H1 (cell line): ENCODE results near the gene RBMS1. TPM values are rescaled to one million over a fixed set of nuclear protein-coding genes. Genes with fewer than 3 reads are reported as not detected.

Experiments used
- CTCF ChIA-PET: fragments of 300-600 bp; sonication (Branson Sonifier 250); formaldehyde crosslinking; loops from one replicate; lab custom pipeline; 2021; ENCODE audit not compliant: partially characterized antibody; lab: Charles Lee
- POLR2A ChIA-PET: fragments of 300-600 bp; sonication (Branson Sonifier 250); formaldehyde crosslinking; loops from one replicate; lab custom pipeline; 2021; ENCODE audit warnings: inconsistent platforms; ENCODE audit not compliant: partially characterized antibody; lab: Charles Lee
- DNase-seq, 2 experiments: peaks; one replicate each; pipeline versions ENCODE4 v3.0.0 to v3.0.0-alpha.2; 2010 to 2022; ENCODE audit warnings: low spot score in 2 of 2, low read depth in 1 of 2, mixed read lengths in 1 of 2
- FAIRE-seq: peaks from 2 replicates; lab custom pipeline; 2011; peaks lifted over from hg19 to GRCh38; lab: Jason Lieb, UNC
- H2AFZ ChIP-seq: 2 replicates; pipeline ENCODE4 v1.8.1; 2012; ENCODE audit warnings: low read length, inconsistent platforms
- H2AK5ac ChIP-seq: 2 replicates; pipeline ENCODE4 v1.6.1; 2013; ENCODE audit warnings: low read depth, low read length
- H2BK120ac ChIP-seq: replicated peaks from 2 replicates; pipeline ENCODE3; 2013; ENCODE audit warnings: low read depth, low read length, inconsistent platforms
- H2BK12ac ChIP-seq: 2 replicates; pipeline ENCODE4 v1.6.1; 2013; ENCODE audit warnings: low read depth, low read length
- H2BK15ac ChIP-seq: 2 replicates; pipeline ENCODE4 v1.6.1; 2013; ENCODE audit warnings: low read length
- H2BK20ac ChIP-seq: 2 replicates; pipeline ENCODE4 v1.6.1; 2013; ENCODE audit warnings: low read length
- H2BK5ac ChIP-seq: 2 replicates; pipeline ENCODE4 v1.6.1; 2013; ENCODE audit warnings: low read depth, low read length
- H3K14ac ChIP-seq: 2 replicates; pipeline ENCODE4 v1.6.1; 2013; ENCODE audit warnings: inconsistent platforms; ENCODE audit not compliant: insufficient read length
- H3K18ac ChIP-seq: 2 replicates; pipeline ENCODE4 v1.6.1; 2013; ENCODE audit warnings: low read length; ENCODE audit errors: extremely low read depth
- H3K23ac ChIP-seq: 2 replicates; pipeline ENCODE4 v1.6.1; 2013; ENCODE audit warnings: inconsistent platforms; ENCODE audit not compliant: insufficient read length
- H3K23me2 ChIP-seq: 2 replicates; pipeline ENCODE4 v1.6.1; 2013; ENCODE audit warnings: low read depth, low read length
- H3K27ac ChIP-seq: 2 replicates; pipeline ENCODE4 v1.6.1; 2011; ENCODE audit warnings: low read depth, low read length, inconsistent platforms
- H3K27me3 ChIP-seq, 4 experiments: replicated peaks in 1 of 4; 1 replicate in 1 of 4; 2 replicates in 3 of 4; pipeline versions ENCODE4 v1.6.1 to v1.8.1; 2011 to 2013; ENCODE audit warnings: low read length in 3 of 4, mild to moderate bottlenecking in 3 of 4, inconsistent platforms in 2 of 4, mixed read lengths in 2 of 4, moderate library complexity in 1 of 4; ENCODE audit not compliant: control insufficient read depth in 3 of 4, insufficient read depth in 3 of 4; ENCODE audit errors: extremely low read depth in 1 of 4
- H3K36me3 ChIP-seq, 4 experiments: 2 replicates each; pipeline versions ENCODE4 v1.6.1 to v1.8.1; 2011 to 2013; ENCODE audit warnings: mild to moderate bottlenecking in 4 of 4, low read length in 3 of 4, moderate library complexity in 2 of 4, control low read depth in 1 of 4, inconsistent platforms in 1 of 4; ENCODE audit not compliant: insufficient read depth in 4 of 4, control insufficient read depth in 2 of 4
- H3K4ac ChIP-seq: replicated peaks from 2 replicates; pipeline ENCODE3; 2013; ENCODE audit warnings: low read length, low read depth, mixed read lengths, inconsistent platforms; ENCODE audit not compliant: insufficient read length
- H3K4me1 ChIP-seq, 4 experiments: replicated peaks in 1 of 4; 1 replicate in 1 of 4; 2 replicates in 3 of 4; pipeline versions ENCODE4 v1.6.1 to v1.8.1; 2011 to 2013; ENCODE audit warnings: low read length in 3 of 4, inconsistent platforms in 2 of 4, mixed read lengths in 1 of 4; ENCODE audit not compliant: insufficient read depth in 4 of 4, control insufficient read depth in 3 of 4
- H3K4me2 ChIP-seq, 2 experiments: 2 replicates each; pipeline versions ENCODE4 v1.6.1 to v1.8.1; 2011 to 2013; ENCODE audit warnings: low read depth in 2 of 2, low read length in 2 of 2, control low read depth in 1 of 2, inconsistent platforms in 1 of 2, mild to moderate bottlenecking in 1 of 2; ENCODE audit not compliant: insufficient read depth in 1 of 2
- H3K4me3 ChIP-seq, 4 experiments: fragments of 200-600, 300-600 bp in 1 of 4; sonication (generic), shearing (Covaris generic), sonication (Bioruptor Twin) in 1 of 4; 2 replicates each; pipeline versions ENCODE4 v1.5.1 to v1.8.1; 2011 to 2016; ENCODE audit warnings: low read length in 4 of 4, low read depth in 3 of 4, control low read depth in 2 of 4, inconsistent platforms in 2 of 4, mild to moderate bottlenecking in 2 of 4, mixed read lengths in 1 of 4, moderate library complexity in 1 of 4; ENCODE audit not compliant: insufficient read depth in 2 of 4; ENCODE audit errors: extremely low read depth in 1 of 4
- H3K56ac ChIP-seq: replicated peaks from 2 replicates; pipeline ENCODE3; 2013; ENCODE audit warnings: low read depth, mild to moderate bottlenecking, mixed read lengths, low read length, inconsistent platforms; ENCODE audit not compliant: insufficient read length
- H3K79me1 ChIP-seq: 2 replicates; pipeline ENCODE4 v1.6.1; 2013; ENCODE audit warnings: low read depth, low read length, control low read depth
- H3K79me2 ChIP-seq, 2 experiments: 2 replicates each; pipeline versions ENCODE4 v1.6.1 to v1.8.1; 2012 to 2013; ENCODE audit warnings: low read length in 2 of 2, mild to moderate bottlenecking in 2 of 2, inconsistent platforms in 1 of 2; ENCODE audit not compliant: insufficient read depth in 2 of 2, control insufficient read depth in 1 of 2
- H3K9ac ChIP-seq, 4 experiments: replicated peaks in 1 of 4; 1 replicate in 1 of 4; 2 replicates in 3 of 4; pipeline versions ENCODE4 v1.6.1 to v1.8.1; 2011 to 2013; ENCODE audit warnings: low read depth in 3 of 4, low read length in 3 of 4, control low read depth in 2 of 4, mild to moderate bottlenecking in 2 of 4, moderate library complexity in 2 of 4, inconsistent platforms in 1 of 4; ENCODE audit errors: extremely low read depth in 1 of 4
- H3K9me3 ChIP-seq, 2 experiments: 2 replicates each; pipeline versions ENCODE4 v1.6.1 to v1.8.1; 2012 to 2013; ENCODE audit warnings: mild to moderate bottlenecking in 2 of 2, moderate library complexity in 2 of 2, control low read depth in 1 of 2, inconsistent platforms in 1 of 2, low read depth in 1 of 2, low read length in 1 of 2, mixed read lengths in 1 of 2; ENCODE audit not compliant: insufficient read depth in 2 of 2
- H4K20me1 ChIP-seq, 2 experiments: replicated peaks in 1 of 2; 2 replicates each; pipeline versions ENCODE3 to v1.8.1; 2011 to 2013; ENCODE audit warnings: inconsistent platforms in 2 of 2, low read length in 2 of 2, mild to moderate bottlenecking in 1 of 2; ENCODE audit not compliant: insufficient read depth in 2 of 2, control insufficient read depth in 1 of 2
- H4K5ac ChIP-seq: 2 replicates; pipeline ENCODE4 v1.6.1; 2013; ENCODE audit warnings: low read length, low read depth, mixed read lengths, inconsistent platforms; ENCODE audit not compliant: insufficient read length
- H4K8ac ChIP-seq: 2 replicates; pipeline ENCODE4 v1.8.0; 2013; ENCODE audit warnings: mild to moderate bottlenecking, moderate library complexity, low read length, inconsistent platforms; ENCODE audit not compliant: insufficient read depth; ENCODE audit errors: extremely low read depth
- H4K91ac ChIP-seq: replicated peaks from 2 replicates; pipeline ENCODE3; 2013; ENCODE audit warnings: low read length, mixed read lengths, inconsistent platforms; ENCODE audit not compliant: insufficient read length
- CTCF ChIP-seq, 3 experiments: IDR thresholded peaks; 1 replicate in 2 of 3; 2 replicates in 1 of 3; pipeline versions ENCODE4 v1.5.1 to v1.6.1; 2011; ENCODE audit warnings: low read length in 3 of 3, mild to moderate bottlenecking in 3 of 3, inconsistent platforms in 2 of 3, low read depth in 1 of 3, moderate library complexity in 1 of 3; ENCODE audit not compliant: insufficient read depth in 1 of 3; ENCODE audit errors: control extremely low read depth in 1 of 3
- TCF12 ChIP-seq: IDR thresholded peaks from 2 replicates; pipeline ENCODE4 v1.6.1; 2011; ENCODE audit warnings: low read depth, mild to moderate bottlenecking, low read length
- polyA plus RNA-seq, 7 experiments: library from polyadenylated mRNA; depleted of rRNA in 3 of 7; stranded (reverse) in 5 of 7; unstranded in 2 of 7; fragments of >200 nt in 5 of 7; fragments of 200-250 nt in 2 of 7; gene quantifications; 1 replicate in 5 of 7; 2 replicates in 1 of 7; 4 replicates in 1 of 7; pipeline versions ENCODE4 v1.2.1 to v1.2.3, GENCODE V29; 2011 to 2013; ENCODE audit warnings: missing spikeins in 2 of 7, mixed read lengths in 2 of 7
- total RNA-seq: library from RNA; stranded (reverse); fragmentation: NEBNext Ultra II Directional; extraction: Animal tissue kit (Norgen Biotek cat#: 25700); gene quantifications from 2 replicates; pipeline ENCODE4 v1.2.1, GENCODE V29; 2021

Gene RBMS1
- total and polyA plus RNA-seq, 2 of the 8 experiments (the other 6 are each of a cell fraction or from before 2014, with no cell fraction given) = 53.7 to 60.0 TPM

- H4K5ac ChIP-seq = no peak overlapping the region
- DNase-seq = no peak
- no peak overlapping the region for H2BK20ac ChIP-seq
- no peak overlapping the region for H2BK12ac ChIP-seq
- TF ChIP-seq CTCF (IDR thresholded peaks at IDR 0.05; ENCODE audit: control extremely low read depth in 1 of 3, insufficient read depth in 1 of 3, low read depth in 1 of 3, low read length in 3 of 3) = no peak
- no peak for TF ChIP-seq TCF12
- H3K18ac ChIP-seq = no peak overlapping the region
- peaks cover 5% of the 10 kb centered on the region for H3K79me1 ChIP-seq
- peaks cover 4 to 86% of the 10 kb centered on the region in 2 experiments; a peak in 3 of 4 replicates for H3K79me2 ChIP-seq
- no peaks in the 10 kb centered on the region for H3K9me3 ChIP-seq
- no peak overlapping the region for H2AK5ac ChIP-seq
- no peak overlapping the region for H4K8ac ChIP-seq
- no peaks in the 10 kb centered on the region for H3K23me2 ChIP-seq
- FAIRE-seq = no peak
- H2BK15ac ChIP-seq = no peak overlapping the region
- H2BK5ac ChIP-seq = no peak overlapping the region
- no peak overlapping the region for H2BK120ac ChIP-seq
- H4K20me1 ChIP-seq = peaks cover 2 to 10% of the 10 kb centered on the region in 2 experiments
- ChIA-PET POLR2A (no interaction called here), CTCF (interaction anchor here (1.0 to 1.6 kb wide), 3 partner anchors 34 to 89 kb away, joined by 3 to 6 read pairs (median 3); no protein-coding TSS in a partner anchor)
- H3K4me2 ChIP-seq = no peak overlapping the region
- H3K56ac ChIP-seq = no peak overlapping the region
- H4K91ac ChIP-seq = no peak overlapping the region
- no peak overlapping the region for H3K14ac ChIP-seq
- no peak overlapping the region for H3K4me3 ChIP-seq
- no peaks in the 10 kb centered on the region for H3K36me3 ChIP-seq
- no peak overlapping the region for H3K23ac ChIP-seq
- no peak overlapping the region for H2AFZ ChIP-seq
- H3K4me1 ChIP-seq = peaks cover 6 to 21% (median 17%) of the 10 kb centered on the region in 4 experiments; a peak in 6 of 7 replicates
- no peak overlapping the region for H3K9ac ChIP-seq
- no peak overlapping the region for H3K27ac ChIP-seq
- no peaks in the 10 kb centered on the region for H3K27me3 ChIP-seq
- no peak overlapping the region for H3K4ac ChIP-seq
Observed at GRCh38 chr2:160372585-160372984, 121.0 kb downstream of the RBMS1 start.
